ENCODE results near the gene HRAS.

The HRAS gene

GRCh38 chr11:560305-561147 lies 25.1 kb upstream of the HRAS start, which contains the start of the genes LMNTD2 and RASSF7:
LMNTD2 (minus strand) TSS chr11:560738; CDS start chr11:560716, 22 bp downstream.
RASSF7 (plus strand) TSS chr11:560970; CDS start chr11:561769, 799 bp downstream.
- TF ChIP-seq CTCF (conservative IDR thresholded peaks at IDR 0.05; ENCODE audit: control insufficient read depth, insufficient read depth, low read depth, low read length) = no peak
- H3K4me3 ChIP-seq (ENCODE audit: control insufficient read depth, low read depth, low read length) = peak within 1 kb of the TSS; percentile 50
- peak; percentile 54 for DNase-seq (ENCODE audit: low read depth)

- no peak overlapping the region for H3K4me3 ChIP-seq (ENCODE audit: control insufficient read depth, low read depth, low read length)
- DNase-seq (ENCODE audit: low read depth) = no peak
- TF ChIP-seq CTCF (conservative IDR thresholded peaks at IDR 0.05; ENCODE audit: control insufficient read depth, insufficient read depth, low read depth, low read length) = no peak
These were observed 24.4 kb upstream of the HRAS start for GRCh38 chr11:559712-560304.

GRCh38 chr11:559020-559620 lies 23.7 kb upstream of the HRAS start:
- no peak for TF ChIP-seq CTCF (conservative IDR thresholded peaks at IDR 0.05; ENCODE audit: control insufficient read depth, insufficient read depth, low read depth, low read length)
- DNase-seq (ENCODE audit: low read depth) = no peak
- H3K4me3 ChIP-seq (ENCODE audit: control insufficient read depth, low read depth, low read length) = no peak overlapping the region

GRCh38 chr11:558503-558902 lies 23.1 kb upstream of the HRAS start:
- TF ChIP-seq CTCF (conservative IDR thresholded peaks at IDR 0.05; ENCODE audit: control insufficient read depth, insufficient read depth, low read depth, low read length) = no peak
- no peak for DNase-seq (ENCODE audit: low read depth)
- no peak overlapping the region for H3K4me3 ChIP-seq (ENCODE audit: control insufficient read depth, low read depth, low read length)

GRCh38 chr11:557328-558132 lies 22.2 kb upstream of the HRAS start:
- no peak for TF ChIP-seq CTCF (conservative IDR thresholded peaks at IDR 0.05; ENCODE audit: control insufficient read depth, insufficient read depth, low read depth, low read length)

GRCh38 chr11:556662-557256 lies 21.4 kb upstream of the HRAS start:
- H3K4me3 ChIP-seq (ENCODE audit: control insufficient read depth, low read depth, low read length) = no peak overlapping the region
- no peak for TF ChIP-seq CTCF (conservative IDR thresholded peaks at IDR 0.05; ENCODE audit: control insufficient read depth, insufficient read depth, low read depth, low read length)
- DNase-seq (ENCODE audit: low read depth) = no peak

More at GRCh38 chr11:557328-558132, 22.2 kb upstream of the HRAS start:
- no peak overlapping the region for H3K4me3 ChIP-seq (ENCODE audit: control insufficient read depth, low read depth, low read length)
- no peak for DNase-seq (ENCODE audit: low read depth)

Measured in fibroblast of mammary gland (primary cell).